PC-9 (cell line): ENCODE measurements around the gene CD151.

ENCODE experiments used
- EZH2 ChIP-seq: fragments of 200-600 bp; sonication (generic); IDR thresholded peaks from 2 replicates; pipeline ENCODE4 v1.8.0; 2017; ENCODE audit warnings: antibody characterized with exemption, low read depth
- TF ChIP-seq, protein P1 (sequence below): fragments of 200-600 bp; sonication (generic); conservative IDR thresholded peaks from 2 replicates; pipeline ENCODE4 v1.6.1; 2017; ENCODE audit warnings: mixed run types, antibody characterized with exemption, mild to moderate bottlenecking, moderate library complexity

DNA sequence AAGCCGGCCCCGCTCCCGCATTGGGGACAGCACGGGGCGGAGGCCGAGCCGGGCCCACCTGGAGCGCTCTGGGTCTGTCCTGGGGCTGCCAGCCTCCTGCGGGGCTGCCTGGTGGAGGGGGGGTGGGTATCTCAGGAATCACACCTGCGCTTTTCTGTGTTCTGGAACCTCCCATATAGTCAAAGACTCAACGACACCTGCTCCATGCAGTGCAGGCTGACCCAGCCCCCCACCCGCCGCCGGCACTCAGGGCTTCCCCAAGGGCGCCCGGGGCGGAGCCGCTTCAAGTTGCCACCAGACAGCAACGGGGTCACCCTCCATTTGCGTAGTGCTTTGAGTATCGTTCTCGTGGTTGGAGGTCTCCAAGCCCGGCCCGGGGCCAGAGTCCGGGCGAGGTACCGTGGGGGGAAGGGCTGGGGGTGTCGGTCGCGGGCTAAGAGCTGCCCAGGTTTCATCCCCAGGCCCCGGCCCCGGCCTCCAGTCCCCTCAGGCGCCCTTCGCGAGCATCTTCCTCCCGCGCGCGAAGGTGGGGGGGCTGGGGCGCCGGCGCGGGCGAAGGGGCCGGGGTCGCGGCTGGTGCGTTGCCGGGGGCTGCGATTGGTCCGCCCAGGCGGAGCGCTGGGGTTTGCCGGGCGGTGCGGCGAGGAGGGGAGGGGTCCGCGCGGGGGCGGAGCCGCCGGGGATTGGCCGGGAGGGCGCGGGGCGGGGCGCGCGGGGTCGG lies 16.5 kb downstream of the CD151 start:
- no peak for TF ChIP-seq EZH2
- TF ChIP-seq, protein P1, sequence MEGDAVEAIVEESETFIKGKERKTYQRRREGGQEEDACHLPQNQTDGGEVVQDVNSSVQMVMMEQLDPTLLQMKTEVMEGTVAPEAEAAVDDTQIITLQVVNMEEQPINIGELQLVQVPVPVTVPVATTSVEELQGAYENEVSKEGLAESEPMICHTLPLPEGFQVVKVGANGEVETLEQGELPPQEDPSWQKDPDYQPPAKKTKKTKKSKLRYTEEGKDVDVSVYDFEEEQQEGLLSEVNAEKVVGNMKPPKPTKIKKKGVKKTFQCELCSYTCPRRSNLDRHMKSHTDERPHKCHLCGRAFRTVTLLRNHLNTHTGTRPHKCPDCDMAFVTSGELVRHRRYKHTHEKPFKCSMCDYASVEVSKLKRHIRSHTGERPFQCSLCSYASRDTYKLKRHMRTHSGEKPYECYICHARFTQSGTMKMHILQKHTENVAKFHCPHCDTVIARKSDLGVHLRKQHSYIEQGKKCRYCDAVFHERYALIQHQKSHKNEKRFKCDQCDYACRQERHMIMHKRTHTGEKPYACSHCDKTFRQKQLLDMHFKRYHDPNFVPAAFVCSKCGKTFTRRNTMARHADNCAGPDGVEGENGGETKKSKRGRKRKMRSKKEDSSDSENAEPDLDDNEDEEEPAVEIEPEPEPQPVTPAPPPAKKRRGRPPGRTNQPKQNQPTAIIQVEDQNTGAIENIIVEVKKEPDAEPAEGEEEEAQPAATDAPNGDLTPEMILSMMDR = no peak
